ENCODE data around the gene GALNS.
A peak's percentile ranks its signal among the peaks of the same experiment; 100 is the strongest.
"Not testable (repeated sequence)": the region's sequence is repeated elsewhere in the genome, so short reads cannot be mapped to it uniquely, and the experiment has no call there.

Gene GALNS

DNA sequence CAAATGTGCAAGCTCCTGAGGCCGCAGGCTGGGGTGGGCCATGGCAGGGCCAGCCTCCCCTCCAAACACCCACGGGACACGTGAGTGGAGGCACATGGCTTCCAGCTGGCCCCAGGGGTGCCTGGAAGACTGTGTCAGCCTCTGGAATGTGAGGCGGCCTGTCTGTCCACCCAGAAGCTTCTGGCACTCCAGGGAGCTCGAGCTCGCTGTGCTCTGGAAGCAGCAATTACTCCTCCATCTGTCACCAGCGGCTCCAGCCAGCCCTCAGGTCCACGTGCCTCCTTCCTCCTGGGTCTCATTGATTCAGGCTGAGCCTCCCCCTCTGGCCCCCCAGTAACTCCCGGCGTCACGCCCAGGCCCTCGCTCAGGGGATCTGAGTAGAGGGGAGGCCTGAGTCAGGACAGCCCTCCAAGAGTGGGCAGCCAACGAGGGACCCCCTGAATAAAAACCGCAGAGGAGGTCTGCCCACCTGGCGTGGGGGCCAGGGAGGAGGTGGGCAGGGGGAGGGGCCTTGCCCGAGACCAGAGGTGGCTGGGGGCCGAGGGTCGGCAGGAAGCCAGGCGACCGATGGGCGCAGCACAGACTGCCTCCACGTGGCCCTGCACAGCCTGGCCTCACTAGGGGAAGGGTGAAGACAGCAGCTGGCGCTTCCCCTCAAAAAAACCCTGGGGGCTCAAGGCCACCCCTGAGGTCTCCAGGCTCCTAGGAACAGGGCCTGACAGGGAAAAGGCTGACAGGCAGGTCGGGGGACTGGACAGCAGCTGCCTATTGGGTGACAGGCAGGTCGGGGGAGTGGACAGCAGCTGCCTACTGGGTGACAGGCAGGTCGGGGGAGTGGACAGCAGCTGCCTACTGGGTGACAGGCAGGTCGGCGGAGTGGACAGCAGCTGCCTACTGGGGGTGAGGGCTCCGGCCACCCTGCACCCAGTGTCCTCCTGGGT is 83.6 kb downstream of the GALNS start:
- DNase-seq = peak in 19 of 56 donors; percentile 18 to 58 (median 44)

GRCh38 chr16:88771781-88772180 is 85.0 kb downstream of the GALNS start:
- not testable (repeated sequence) for DNase-seq

- no peak for DNase-seq
Measured at GRCh38 chr16:88771294-88771772, 85.4 kb downstream of the GALNS start.

- DNase-seq = peak in 2 of 56 donors; percentile 17 to 21
Measured at GRCh38 chr16:88770461-88771293, 86.1 kb downstream of the GALNS start.

DNA sequence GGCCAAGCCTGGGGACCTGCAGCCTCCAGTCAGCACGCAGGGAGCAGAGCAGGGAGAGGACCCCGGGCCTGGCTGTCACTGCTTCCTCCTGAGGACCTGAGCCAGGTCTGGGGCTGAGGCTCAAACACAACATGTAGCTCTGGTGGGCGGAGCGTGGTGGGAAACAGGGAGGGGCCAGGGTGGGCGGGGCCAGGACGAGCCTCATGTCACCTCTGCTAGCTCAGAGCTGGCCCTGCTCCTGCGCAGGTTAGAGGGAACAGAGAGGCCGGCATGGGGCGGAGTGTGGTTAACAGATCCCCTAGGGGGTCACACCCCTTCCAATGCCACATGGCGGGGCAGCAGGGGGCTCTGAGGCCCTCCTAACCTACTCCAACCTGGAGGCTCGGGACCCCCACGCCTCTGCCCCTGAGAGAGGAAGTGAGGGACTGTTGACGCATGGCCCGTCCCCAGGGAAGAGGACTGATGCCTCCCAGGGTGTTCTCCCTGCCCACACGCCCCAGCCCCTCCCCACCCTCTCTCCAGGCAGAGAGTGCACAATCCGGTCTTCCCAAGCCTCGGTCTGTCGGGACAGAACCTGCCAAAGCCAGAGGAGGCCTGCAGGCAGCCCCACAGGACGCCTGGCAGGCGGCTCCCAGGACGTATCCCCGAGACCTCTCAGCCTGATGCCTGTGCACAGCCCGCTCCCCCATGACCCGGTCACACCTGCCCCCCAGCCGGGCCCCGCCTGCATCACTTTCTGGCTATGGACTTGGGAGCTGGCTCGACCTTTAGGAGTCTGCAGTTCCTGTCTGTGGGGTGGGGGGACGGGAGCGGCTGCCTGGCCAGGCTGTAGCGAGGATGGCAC is 86.9 kb downstream of the GALNS start:
- no peak for DNase-seq

GRCh38 chr16:88768071-88768783 is 88.5 kb downstream of the GALNS start:
- DNase-seq = peak in 30 of 56 donors; percentile 7 to 68 (median 42)

GRCh38 chr16:88767546-88768070 is 89.1 kb downstream of the GALNS start:
- no peak for DNase-seq

GRCh38 chr16:88766975-88767374 is 89.8 kb downstream of the GALNS start:
- DNase-seq = no peak

DNA sequence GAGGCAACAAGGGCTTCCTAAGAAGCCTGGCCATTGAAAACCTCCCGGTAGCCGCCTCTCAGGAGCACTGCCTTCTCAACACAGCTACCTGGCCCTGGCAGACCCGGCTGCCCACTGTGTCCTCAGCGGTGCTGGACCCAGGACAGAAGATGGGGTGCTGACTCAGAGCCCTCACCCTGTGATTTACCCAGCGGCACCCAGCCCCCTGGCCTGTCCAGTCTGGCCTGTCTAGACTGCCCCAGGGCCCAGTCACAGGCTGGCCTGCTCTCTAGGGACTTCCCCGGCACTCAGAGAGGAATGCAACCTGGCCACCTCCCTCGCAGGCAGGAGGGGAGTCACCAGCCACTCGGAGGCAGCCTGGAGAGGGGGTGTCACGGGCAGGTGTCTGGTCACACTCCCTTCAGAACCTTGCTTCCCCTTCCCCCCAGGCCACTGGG is 91.8 kb downstream of the GALNS start:
- DNase-seq = no peak

GRCh38 chr16:88764080-88764479 is 92.7 kb downstream of the GALNS start:
- DNase-seq = no peak

All from amygdala (tissue), 56 donors.